ENCODE measurements around the gene CNGA4. TPM values are rescaled to one million over a fixed set of nuclear protein-coding genes. Genes with fewer than 3 reads are reported as not detected.

Gene CNGA4
- total and polyA plus RNA-seq, 2 of the 13 experiments (the other 11 are each of a cell fraction or from before 2014, with no cell fraction given) = 0.03 TPM; not detected in 1

- TF ChIP-seq STAT6 (CRISPR knock-in tag; IDR thresholded peaks at IDR 0.05; ENCODE audit: borderline replicate concordance) = no peak
Measured at GRCh38 chr11:6238902-6239301, at the start of gene CNGA4 (continued).

- H3K4me3 ChIP-seq (replicated peaks in 1 of 3; ENCODE audit: insufficient read depth in 1 of 3, low read depth in 2 of 3, low read length in 3 of 3) = no peak overlapping the region
- ATAC-seq (no peak), DNase-seq (ENCODE audit: low spot score) (no peak), FAIRE-seq (no peak)
- no peak overlapping the region for H3K27ac ChIP-seq (ENCODE audit: extremely low read length, insufficient read depth, low read length)
- no peaks in the 10 kb centered on the region for H3K9me3 ChIP-seq (ENCODE audit: low read length)
- no TSS peak for BruUV-seq (replicated peaks)
- H3K9ac ChIP-seq (ENCODE audit: insufficient read depth, low read depth, low read length) = no peak overlapping the region
- H3K27me3 ChIP-seq (ENCODE audit: control insufficient read depth in 1 of 2, insufficient read depth in 2 of 2, low read length in 2 of 2) = no peaks in the 10 kb centered on the region; a peak in 1 of 5 replicates
- intact Hi-C loops (cut with micrococcal nuclease; ENCODE audit: unreplicated experiment) = no loop called here
- TF ChIP-seq ZSCAN12 (CRISPR knock-in tag; IDR thresholded peaks at IDR 0.05) = no peak
- no peak for TF ChIP-seq NR0B2 (CRISPR knock-in tag; IDR thresholded peaks at IDR 0.05)
- TF ChIP-seq ZBTB43 (CRISPR knock-in tag; conservative IDR thresholded peaks at IDR 0.05) = no peak
- no peak for TF ChIP-seq ZNF878 (CRISPR knock-in tag; IDR thresholded peaks at IDR 0.05)
- TF ChIP-seq ZNF432 (CRISPR knock-in tag; IDR thresholded peaks at IDR 0.05; ENCODE audit: borderline replicate concordance) = no peak
- no peak for TF ChIP-seq ZMYM4 (CRISPR knock-in tag; IDR thresholded peaks at IDR 0.05)
- no peak for TF ChIP-seq CCAR2 (optimal IDR thresholded peaks at IDR 0.05; ENCODE audit: low read depth, low read length)
- TF ChIP-seq SOX5 (CRISPR knock-in tag; IDR thresholded peaks at IDR 0.05; ENCODE audit: borderline replicate concordance) = no peak
- no peak for TF ChIP-seq CEBPG (CRISPR knock-in tag; IDR thresholded peaks at IDR 0.05)
- no peak for TF ChIP-seq MEF2D (CRISPR knock-in tag; IDR thresholded peaks at IDR 0.05)
- TF ChIP-seq ISL2 (CRISPR knock-in tag; IDR thresholded peaks at IDR 0.05) = no peak
- no peak for TF ChIP-seq ZNF30 (CRISPR knock-in tag; IDR thresholded peaks at IDR 0.05)
- TF ChIP-seq PLSCR1 (CRISPR knock-in tag; IDR thresholded peaks at IDR 0.05; ENCODE audit: borderline replicate concordance) = no peak
- no peak for TF ChIP-seq ZNF615 (CRISPR knock-in tag; IDR thresholded peaks at IDR 0.05; ENCODE audit: borderline replicate concordance)
- no peak for TF ChIP-seq ZFP36L1 (CRISPR knock-in tag; IDR thresholded peaks at IDR 0.05)
- no peak for TF ChIP-seq MEIS1 (CRISPR knock-in tag; IDR thresholded peaks at IDR 0.05; ENCODE audit: borderline replicate concordance)
- ChIA-PET POLR2A (no interaction called here), CTCF (ENCODE audit: low intra/inter-chr PET ratio, low total read pairs) (no interaction called here)
- H3K4me1 ChIP-seq (ENCODE audit: insufficient read depth, low read length) = no peaks in the 10 kb centered on the region
- no peaks in the 10 kb centered on the region for H4K20me1 ChIP-seq (ENCODE audit: insufficient read depth, low read length)
- no peak overlapping the region for H3K4me2 ChIP-seq (ENCODE audit: low read depth, low read length)
- H3K36me3 ChIP-seq (replicated peaks in 1 of 2; ENCODE audit: control insufficient read depth in 1 of 2, insufficient read depth in 2 of 2, low read length in 2 of 2) = no peaks in the 10 kb centered on the region
- in situ Hi-C loops (cut with HindIII; ENCODE audit: extremely low pct_ligation_motif_present, low pct_unique_long_range_greater_than_20kb) = no loop called here
- H2AFZ ChIP-seq (ENCODE audit: low read length) = no peak overlapping the region
- no peaks in the 10 kb centered on the region for H3K79me2 ChIP-seq (ENCODE audit: insufficient read depth, low read length)
Measured at GRCh38 chr11:6191742-6192141, 47.1 kb upstream of the CNGA4 start.
